Measurements from ENCODE around the gene FNIP2. TPM values are rescaled to one million over a fixed set of nuclear protein-coding genes. Genes with fewer than 3 reads are reported as not detected.

Gene FNIP2
- polyA plus RNA-seq, 1 donor from 2014 or later, result 51.7 TPM

DNA sequence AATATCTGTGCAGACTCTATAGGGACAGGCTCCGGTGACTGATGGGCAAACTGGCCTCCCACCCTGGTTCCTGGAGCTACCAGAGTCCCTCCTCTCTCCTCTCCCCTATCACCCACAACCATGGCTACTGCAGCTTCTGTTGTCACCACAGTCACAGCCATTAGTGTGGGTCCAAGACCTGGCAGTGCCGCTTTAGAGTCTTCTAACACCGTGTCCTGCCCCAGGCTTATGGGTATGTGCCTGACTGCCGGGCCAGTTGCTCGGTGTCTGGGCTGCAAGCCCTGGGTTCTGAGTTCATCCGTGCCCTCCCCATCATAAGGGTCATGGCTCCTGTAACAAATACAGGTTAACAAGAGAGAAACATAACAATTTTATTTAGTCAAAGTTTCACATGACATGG lies 85.4 kb downstream of the FNIP2 start:
- H3K9ac ChIP-seq (ENCODE audit: low read length), result no peak overlapping the region
- no peaks in the 10 kb centered on the region for H3K36me3 ChIP-seq (ENCODE audit: insufficient read depth, low read length)
- no peaks in the 10 kb centered on the region for H3K9me2 ChIP-seq (ENCODE audit: insufficient read depth, low read length)
- H3K79me2 ChIP-seq (replicated peaks; ENCODE audit: insufficient read depth, low read length), result peaks cover 4% of the 10 kb centered on the region
- H3F3A ChIP-seq (ENCODE audit: insufficient read depth, low read length, poor library complexity, severe bottlenecking), result no peaks in the 10 kb centered on the region
- H3K4me2 ChIP-seq (ENCODE audit: low read length), result no peak overlapping the region
- no peak overlapping the region for H2AFZ ChIP-seq (ENCODE audit: low read depth, low read length)
- no peak overlapping the region for H3K4me3 ChIP-seq (ENCODE audit: low read length)
- no peaks in the 10 kb centered on the region for H4K20me1 ChIP-seq (ENCODE audit: insufficient read depth)
- no peaks in the 10 kb centered on the region for H3K9me3 ChIP-seq (ENCODE audit: low read length)
- TF ChIP-seq EZH2 (IDR thresholded peaks at IDR 0.05; ENCODE audit: borderline replicate concordance, insufficient read depth, low read length, poor library complexity, severe bottlenecking) (no peak), RAD21 (conservative IDR thresholded peaks at IDR 0.05) (no peak), SMC3 (conservative IDR thresholded peaks at IDR 0.05; ENCODE audit: poor library complexity) (no peak), TAF1 (IDR thresholded peaks at IDR 0.05; ENCODE audit: low read depth) (no peak), POLR2AphosphoS5 (IDR thresholded peaks at IDR 0.05) (no peak), MXI1 (conservative IDR thresholded peaks at IDR 0.05; ENCODE audit: poor library complexity, severe bottlenecking) (no peak), EP300 (conservative IDR thresholded peaks at IDR 0.05; ENCODE audit: poor library complexity, severe bottlenecking) (no peak)
- TF ChIP-seq, protein P1, sequence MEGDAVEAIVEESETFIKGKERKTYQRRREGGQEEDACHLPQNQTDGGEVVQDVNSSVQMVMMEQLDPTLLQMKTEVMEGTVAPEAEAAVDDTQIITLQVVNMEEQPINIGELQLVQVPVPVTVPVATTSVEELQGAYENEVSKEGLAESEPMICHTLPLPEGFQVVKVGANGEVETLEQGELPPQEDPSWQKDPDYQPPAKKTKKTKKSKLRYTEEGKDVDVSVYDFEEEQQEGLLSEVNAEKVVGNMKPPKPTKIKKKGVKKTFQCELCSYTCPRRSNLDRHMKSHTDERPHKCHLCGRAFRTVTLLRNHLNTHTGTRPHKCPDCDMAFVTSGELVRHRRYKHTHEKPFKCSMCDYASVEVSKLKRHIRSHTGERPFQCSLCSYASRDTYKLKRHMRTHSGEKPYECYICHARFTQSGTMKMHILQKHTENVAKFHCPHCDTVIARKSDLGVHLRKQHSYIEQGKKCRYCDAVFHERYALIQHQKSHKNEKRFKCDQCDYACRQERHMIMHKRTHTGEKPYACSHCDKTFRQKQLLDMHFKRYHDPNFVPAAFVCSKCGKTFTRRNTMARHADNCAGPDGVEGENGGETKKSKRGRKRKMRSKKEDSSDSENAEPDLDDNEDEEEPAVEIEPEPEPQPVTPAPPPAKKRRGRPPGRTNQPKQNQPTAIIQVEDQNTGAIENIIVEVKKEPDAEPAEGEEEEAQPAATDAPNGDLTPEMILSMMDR (IDR thresholded peaks at IDR 0.05; ENCODE audit: poor library complexity, severe bottlenecking), result no peak
- TF ChIP-seq, protein P2, sequence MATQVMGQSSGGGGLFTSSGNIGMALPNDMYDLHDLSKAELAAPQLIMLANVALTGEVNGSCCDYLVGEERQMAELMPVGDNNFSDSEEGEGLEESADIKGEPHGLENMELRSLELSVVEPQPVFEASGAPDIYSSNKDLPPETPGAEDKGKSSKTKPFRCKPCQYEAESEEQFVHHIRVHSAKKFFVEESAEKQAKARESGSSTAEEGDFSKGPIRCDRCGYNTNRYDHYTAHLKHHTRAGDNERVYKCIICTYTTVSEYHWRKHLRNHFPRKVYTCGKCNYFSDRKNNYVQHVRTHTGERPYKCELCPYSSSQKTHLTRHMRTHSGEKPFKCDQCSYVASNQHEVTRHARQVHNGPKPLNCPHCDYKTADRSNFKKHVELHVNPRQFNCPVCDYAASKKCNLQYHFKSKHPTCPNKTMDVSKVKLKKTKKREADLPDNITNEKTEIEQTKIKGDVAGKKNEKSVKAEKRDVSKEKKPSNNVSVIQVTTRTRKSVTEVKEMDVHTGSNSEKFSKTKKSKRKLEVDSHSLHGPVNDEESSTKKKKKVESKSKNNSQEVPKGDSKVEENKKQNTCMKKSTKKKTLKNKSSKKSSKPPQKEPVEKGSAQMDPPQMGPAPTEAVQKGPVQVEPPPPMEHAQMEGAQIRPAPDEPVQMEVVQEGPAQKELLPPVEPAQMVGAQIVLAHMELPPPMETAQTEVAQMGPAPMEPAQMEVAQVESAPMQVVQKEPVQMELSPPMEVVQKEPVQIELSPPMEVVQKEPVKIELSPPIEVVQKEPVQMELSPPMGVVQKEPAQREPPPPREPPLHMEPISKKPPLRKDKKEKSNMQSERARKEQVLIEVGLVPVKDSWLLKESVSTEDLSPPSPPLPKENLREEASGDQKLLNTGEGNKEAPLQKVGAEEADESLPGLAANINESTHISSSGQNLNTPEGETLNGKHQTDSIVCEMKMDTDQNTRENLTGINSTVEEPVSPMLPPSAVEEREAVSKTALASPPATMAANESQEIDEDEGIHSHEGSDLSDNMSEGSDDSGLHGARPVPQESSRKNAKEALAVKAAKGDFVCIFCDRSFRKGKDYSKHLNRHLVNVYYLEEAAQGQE (IDR thresholded peaks at IDR 0.05; ENCODE audit: borderline replicate concordance), result no peak
- no peak overlapping the region for H3K27ac ChIP-seq (ENCODE audit: low read length)
- H3K27me3 ChIP-seq (ENCODE audit: insufficient read depth, low read depth, low read length), result no peaks in the 10 kb centered on the region

DNA sequence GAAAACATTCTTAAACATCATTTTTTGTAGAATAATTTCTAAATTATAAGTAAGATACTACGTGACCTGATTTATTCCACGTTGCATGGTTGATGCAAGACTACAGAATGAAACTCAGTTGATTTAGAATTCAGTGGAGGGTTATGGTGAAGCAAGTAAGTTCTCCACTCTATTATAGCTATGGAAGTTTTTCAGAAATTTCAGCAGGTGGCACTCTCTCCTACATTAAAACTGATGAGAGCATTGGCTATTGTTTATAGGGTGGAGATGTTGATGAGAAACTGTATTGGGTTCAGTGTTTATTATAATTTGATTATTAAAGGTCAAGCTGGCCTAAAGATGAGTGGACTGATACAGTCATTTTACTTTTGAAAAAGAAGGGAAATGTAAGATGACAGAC lies 88.0 kb downstream of the FNIP2 start:
- no peak overlapping the region for H3K4me2 ChIP-seq (ENCODE audit: low read length)
- H3K27ac ChIP-seq (ENCODE audit: low read length), result no peak overlapping the region
- no peaks in the 10 kb centered on the region for H3K9me3 ChIP-seq (ENCODE audit: low read length)
- H3K79me2 ChIP-seq (replicated peaks; ENCODE audit: insufficient read depth, low read length), result peaks cover 4% of the 10 kb centered on the region
- no peaks in the 10 kb centered on the region for H3K9me2 ChIP-seq (ENCODE audit: insufficient read depth, low read length)
- TF ChIP-seq MXI1 (conservative IDR thresholded peaks at IDR 0.05; ENCODE audit: poor library complexity, severe bottlenecking), result no peak
- peak; percentile 91 for TF ChIP-seq RAD21 (conservative IDR thresholded peaks at IDR 0.05)
- TF ChIP-seq POLR2AphosphoS5 (IDR thresholded peaks at IDR 0.05), result no peak
- no peak for TF ChIP-seq EZH2 (IDR thresholded peaks at IDR 0.05; ENCODE audit: borderline replicate concordance, insufficient read depth, low read length, poor library complexity, severe bottlenecking)
- TF ChIP-seq, protein P2 (IDR thresholded peaks at IDR 0.05; ENCODE audit: borderline replicate concordance), result no peak
- TF ChIP-seq SMC3 (conservative IDR thresholded peaks at IDR 0.05; ENCODE audit: poor library complexity), result peak; percentile 94
- TF ChIP-seq TAF1 (IDR thresholded peaks at IDR 0.05; ENCODE audit: low read depth), result no peak
- no peak for TF ChIP-seq EP300 (conservative IDR thresholded peaks at IDR 0.05; ENCODE audit: poor library complexity, severe bottlenecking)
- TF ChIP-seq, protein P1 (IDR thresholded peaks at IDR 0.05; ENCODE audit: poor library complexity, severe bottlenecking), result peak; percentile 86
- H4K20me1 ChIP-seq (ENCODE audit: insufficient read depth), result no peaks in the 10 kb centered on the region
- H3F3A ChIP-seq (ENCODE audit: insufficient read depth, low read length, poor library complexity, severe bottlenecking), result no peaks in the 10 kb centered on the region
- H3K9ac ChIP-seq (ENCODE audit: low read length), result peak overlapping the region; percentile 10
- H3K27me3 ChIP-seq (ENCODE audit: insufficient read depth, low read depth, low read length), result no peaks in the 10 kb centered on the region
- no peak overlapping the region for H2AFZ ChIP-seq (ENCODE audit: low read depth, low read length)
- peaks cover 7% of the 10 kb centered on the region for H3K36me3 ChIP-seq (ENCODE audit: insufficient read depth, low read length)
- no peak overlapping the region for H3K4me3 ChIP-seq (ENCODE audit: low read length)

Measured in neural cell (in vitro differentiated cells).